AG08395 (cell line): ENCODE results near the gene PHB1.
"Not testable (repeated sequence)": the region's sequence is repeated elsewhere in the genome, so short reads cannot be mapped to it uniquely, and the experiment has no call there.

Experiments
- DNase-seq: peaks from one replicate; pipeline ENCODE4 v3.0.0; 2012; ENCODE audit warnings: mixed read lengths, low spot score

The PHB1 gene

GRCh38 chr17:49381033-49381432, 33.6 kb downstream of the PHB1 start:
- DNase-seq = no peak

- no peak for DNase-seq
Observed at GRCh38 chr17:49379926-49380325, 34.8 kb downstream of the PHB1 start.

DNA sequence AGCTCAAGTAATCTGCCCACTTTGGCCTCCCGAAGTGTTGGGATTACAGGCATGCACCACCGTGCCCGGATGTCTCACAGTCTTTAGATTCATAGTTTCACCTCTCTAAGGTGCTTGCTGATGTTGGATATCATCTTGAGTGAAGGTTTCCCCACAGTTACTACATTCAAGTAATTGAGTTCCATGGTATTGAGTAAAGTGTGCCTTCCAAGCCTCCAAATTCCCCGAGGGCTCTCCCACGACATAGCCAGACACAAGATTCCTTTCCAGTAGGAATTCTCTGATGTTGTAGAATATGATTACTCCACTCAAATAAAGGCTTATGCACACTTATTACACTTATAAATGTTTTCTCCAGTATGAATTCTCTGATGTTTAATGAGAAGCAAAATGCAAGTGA, 36.4 kb downstream of the PHB1 start:
- DNase-seq = no peak

- no peak for DNase-seq
Observed at GRCh38 chr17:49375544-49375943, 39.1 kb downstream of the PHB1 start.

- no peak for DNase-seq
Observed at GRCh38 chr17:49373115-49373514, 41.6 kb downstream of the PHB1 start.

GRCh38 chr17:49372425-49372824, 42.3 kb downstream of the PHB1 start:
- DNase-seq = no peak

DNA sequence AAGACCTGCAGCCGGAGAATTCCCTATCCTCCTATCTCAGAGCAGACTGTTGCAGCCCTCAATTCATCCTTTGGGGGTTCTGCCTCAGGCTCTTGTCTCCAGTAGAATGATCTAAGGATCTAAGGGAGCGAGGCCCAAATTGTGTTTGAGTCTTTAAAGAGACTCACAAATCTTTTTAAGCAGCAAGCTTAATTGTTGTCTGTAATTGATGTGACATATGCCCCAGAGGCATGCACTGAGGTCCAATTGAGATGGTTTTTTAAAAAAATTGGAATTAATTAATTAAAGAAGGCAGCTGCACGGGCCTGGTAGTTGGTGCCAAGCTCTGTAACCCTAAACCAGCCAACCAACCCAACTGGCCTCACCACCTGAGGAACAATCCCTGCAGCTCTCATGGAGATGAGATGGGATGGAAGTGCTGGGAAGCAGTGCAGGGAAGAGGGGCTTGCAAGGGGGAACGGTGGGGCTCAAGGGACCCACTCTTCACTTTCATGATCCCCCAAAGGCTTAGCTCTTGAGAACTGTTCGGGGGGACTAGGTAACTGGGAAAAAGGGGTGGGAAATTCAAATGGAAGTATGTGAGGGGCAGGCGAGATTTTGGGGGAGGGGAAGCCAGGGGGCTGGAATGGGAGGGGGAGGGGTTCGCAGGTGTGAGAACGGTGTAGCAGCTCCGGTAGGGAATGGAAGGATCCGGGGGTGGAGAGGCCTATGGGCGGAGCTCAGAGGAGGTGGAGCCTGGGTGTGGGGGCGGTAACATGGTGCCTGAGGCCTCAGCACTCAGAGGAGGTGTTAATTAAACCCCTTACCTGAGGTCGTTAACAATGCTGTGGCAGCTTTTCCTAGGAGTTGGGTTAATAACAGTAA, 43.5 kb downstream of the PHB1 start:
- DNase-seq = no peak

DNA sequence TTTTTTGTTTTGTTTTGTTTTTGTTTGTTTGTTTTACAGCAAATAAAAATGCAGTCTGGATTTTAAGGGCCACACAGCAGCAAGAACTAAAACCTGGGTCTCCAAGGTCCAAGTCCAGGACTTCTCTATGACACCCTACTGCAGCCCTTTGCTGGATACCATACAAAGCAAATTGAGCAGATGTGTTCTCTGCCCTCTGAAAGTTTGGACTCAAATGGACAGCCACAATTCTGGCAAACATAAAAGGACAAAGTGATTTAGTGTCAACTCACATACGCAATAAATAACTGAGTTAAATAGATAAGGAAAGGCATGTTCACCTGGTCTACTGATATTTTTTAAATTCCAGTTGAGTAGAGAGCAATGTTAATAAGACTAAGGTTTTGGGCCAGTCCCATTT, 44.9 kb downstream of the PHB1 start:
- no peak for DNase-seq

DNA sequence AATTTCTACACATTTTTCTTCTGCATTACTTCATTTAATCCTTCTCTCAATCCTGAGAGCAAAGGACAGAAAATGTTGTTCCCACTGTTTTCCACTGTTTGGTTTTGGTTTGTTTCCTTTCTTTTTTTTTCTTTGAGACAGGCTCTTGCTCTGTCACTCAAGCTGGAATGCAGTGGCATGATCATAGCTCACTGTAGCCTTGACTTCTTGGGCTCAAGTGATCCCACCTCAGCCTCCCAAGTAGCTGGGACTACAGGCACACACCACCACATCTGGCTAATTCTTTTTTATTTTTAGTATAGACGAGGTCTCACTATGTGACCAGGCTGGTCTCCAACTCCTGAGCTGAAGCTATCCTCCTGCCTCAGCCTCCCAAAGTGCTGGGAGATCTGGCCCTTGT, 45.6 kb downstream of the PHB1 start:
- DNase-seq = no peak

- peak; percentile 31 for DNase-seq
Observed at GRCh38 chr17:49365667-49366066, 49.0 kb downstream of the PHB1 start.

GRCh38 chr17:49365126-49365525, 49.6 kb downstream of the PHB1 start:
- not testable (repeated sequence) for DNase-seq

- no peak for DNase-seq
Observed at GRCh38 chr17:49364119-49364518, 50.6 kb downstream of the PHB1 start.

DNA sequence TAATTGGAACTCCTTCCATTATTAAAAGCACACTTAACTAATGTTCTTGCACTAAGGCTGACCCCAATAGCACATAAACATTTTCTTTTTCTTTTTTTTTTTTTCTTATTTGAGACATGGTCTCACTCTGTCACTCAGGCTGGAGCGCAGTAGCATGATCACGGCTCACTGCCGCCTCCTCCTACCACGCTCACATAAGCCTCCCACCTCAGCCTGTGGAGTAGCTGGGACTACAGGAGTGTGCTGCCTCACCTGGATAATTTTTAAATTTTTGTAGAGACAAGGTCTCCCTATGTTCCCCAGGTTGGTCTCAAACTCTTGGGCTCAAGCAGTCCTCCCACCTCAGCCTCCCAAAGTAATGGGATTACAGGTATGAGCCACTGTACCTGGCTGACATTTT, 51.4 kb downstream of the PHB1 start:
- DNase-seq = no peak

DNA sequence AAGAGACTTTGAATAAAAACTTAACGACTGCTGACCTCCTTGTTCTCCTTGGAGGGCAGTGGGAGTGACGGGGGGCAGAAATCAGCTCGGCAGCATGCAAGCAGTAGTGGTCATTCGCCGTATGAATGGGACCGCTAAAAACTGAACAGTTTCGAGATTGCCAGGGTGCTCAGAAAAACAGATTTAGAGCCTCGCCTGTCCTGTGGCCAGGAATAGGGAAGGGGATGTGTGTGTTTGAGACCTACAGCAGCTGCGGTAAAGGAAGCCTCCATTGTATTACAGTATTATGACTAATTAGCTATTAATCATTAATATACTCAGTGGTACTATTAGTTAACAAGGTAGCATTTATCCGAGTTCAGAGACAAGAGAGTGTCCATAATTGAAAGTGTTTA, 52.0 kb downstream of the PHB1 start:
- DNase-seq = no peak

DNA sequence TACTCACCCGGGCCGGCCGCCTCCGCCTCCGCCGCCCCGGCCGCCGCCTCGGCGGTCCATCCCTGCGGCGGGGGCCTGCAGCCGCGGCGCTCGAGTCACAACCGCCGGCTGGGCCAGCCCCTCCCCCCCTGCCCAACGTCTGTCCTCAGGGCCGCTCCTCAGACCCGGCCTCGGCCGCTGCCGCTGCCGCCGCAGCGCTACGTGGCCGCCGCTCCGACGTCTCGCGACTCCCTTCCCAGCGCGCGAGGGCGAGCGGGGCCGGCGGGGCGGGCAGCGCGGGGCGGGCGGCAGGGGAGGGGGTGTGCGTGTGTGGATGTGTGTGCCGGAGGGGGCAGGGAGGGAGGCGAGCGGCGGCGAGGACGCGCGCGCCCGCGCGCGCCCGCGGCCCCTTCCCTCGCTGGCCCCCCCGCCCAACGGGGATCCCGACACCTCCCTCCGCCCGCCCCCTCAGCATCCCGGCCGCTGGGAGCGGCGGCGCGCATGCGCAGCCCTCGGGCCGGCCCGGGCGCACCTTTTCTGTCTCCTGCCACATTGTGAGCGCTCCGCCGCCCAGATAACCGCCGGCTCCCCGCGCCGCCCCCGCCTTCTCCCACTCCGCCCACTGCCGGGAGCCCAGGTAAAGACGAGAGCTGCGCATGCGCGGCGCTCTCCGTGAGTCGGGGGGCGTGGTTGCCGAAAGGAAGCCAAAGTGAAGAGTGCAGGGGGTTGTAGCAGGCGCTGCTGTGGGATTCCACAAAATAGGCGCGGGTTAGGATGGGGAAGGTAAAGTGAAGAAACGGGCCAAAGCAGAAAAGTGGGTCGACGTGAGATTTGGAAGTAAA, 52.6 kb downstream of the PHB1 start, which contains the start of gene ZNF652:
Gene ZNF652 (minus strand): TSS at position 349 of the 821 bp plus-strand sequence. CDS start 44,525 bp downstream, outside the sequence.
- peak; percentile 99 for DNase-seq

DNA sequence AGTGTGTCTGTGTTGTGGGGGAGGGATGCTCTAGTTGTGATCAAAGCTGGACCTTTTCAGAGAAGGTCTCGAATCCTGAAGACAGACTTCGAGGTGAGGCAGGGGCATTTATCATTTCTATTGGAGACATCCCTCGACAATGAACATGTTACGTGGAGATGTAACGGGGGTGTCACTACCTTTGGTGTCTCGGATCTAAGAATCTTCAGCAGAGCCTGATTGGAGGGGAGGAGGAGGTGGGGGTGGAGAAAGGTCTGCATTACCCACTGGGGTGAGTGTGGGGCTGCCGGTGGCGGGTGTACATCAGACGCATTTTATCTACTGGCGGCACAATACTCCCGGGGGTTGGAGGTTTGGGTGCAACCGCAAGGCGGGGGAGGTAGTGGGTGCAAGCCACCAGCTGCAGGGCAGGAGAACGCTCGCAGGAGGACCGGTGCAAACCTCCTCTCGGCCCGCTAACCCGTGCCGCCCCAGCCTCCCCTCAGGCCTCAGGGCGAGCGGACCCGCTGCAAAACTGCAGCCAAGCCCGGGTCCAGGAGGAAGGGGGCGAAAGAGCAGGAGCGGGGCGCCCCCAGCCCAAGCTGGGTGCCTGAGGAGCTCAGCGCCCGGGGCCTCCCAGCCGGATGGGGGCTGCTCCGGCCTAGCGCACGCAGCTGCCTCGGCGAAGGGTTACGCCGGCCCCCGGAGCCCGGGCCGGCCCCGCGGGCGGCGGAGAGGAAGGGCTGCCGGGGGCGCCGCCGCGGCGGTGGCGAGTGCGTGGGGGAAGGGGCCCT, 53.4 kb downstream of the PHB1 start:
- DNase-seq = no peak

DNA sequence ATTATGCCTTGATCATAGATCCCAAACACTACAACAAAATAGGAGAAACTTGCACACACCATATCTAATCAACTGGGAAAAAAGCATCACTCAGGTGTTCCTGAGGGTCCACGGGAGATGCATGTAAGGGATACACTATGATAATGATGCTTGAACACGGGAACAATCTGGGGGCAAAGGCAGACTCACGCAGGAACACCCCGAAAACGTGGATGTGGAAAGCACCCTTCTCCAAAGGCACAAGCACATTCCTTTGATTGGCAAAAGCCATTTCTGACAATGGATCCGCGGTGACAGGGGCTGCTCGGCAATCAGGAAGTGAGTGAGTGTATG, 53.9 kb downstream of the PHB1 start:
- peak; percentile 31 for DNase-seq

DNA sequence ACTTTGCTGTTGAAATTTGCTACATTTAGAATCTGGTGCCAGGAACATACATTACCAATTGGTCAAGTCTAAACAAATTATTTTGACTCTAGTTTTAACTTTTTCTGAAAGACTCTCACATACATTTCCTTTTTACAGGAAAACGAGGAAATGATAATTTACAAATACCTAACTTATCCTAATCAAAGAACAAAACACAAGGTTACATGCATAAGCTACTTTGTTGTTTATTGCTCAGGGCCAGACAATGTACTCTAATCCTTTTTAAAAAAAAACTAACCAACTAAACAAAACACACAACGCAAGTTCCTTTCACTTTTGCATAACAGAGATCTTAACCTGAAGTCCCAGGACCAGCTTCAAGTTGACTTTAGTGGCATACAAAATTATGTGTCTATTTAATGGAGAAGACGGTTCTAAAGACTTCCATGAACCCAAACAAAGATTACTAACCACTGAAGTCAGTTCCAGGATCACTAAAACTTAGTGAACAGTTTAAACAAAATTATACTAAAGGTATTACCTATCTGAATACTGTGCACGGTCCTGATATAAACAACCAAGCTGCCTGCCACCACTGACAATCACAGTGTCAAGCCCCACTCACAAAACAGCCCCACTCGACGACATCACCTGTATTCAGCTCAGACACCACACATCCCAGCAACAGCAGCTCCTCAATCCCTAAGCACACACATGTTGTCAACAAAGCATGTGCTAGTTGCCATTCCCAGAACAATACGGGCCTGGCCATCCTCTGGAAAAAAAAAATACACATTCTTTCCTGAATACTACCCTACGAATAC, 54.5 kb downstream of the PHB1 start:
- DNase-seq = no peak

DNA sequence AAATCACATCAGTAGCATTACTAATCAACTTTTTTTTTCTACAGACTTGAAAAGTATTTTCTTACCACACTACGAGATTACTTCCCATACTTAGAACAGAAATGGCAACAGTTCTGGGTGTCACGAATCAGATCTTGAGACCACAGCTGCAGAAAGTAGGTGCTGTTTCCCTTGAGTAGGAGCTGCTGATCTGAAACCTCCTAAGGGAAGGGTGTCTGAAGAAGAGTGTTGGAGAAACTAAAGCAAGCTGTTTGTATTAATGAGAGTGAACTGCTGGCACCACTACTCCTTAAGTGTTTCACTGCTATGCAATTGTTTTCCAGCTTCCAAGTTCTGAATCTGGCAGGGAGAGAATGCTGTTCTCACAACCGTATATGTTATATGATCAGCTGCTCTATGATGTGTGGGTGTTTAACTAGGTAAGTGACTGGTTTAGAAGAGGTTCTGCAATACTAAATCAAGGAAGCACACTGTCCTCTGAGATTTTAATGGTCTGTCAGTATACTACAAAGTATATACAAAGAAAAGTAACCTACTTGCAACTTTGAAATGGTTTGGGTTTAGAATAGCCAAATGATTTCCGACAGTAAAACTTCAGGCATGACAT, 55.9 kb downstream of the PHB1 start:
- no peak for DNase-seq

GRCh38 chr17:49357516-49357915, 57.2 kb downstream of the PHB1 start:
- DNase-seq = no peak

DNA sequence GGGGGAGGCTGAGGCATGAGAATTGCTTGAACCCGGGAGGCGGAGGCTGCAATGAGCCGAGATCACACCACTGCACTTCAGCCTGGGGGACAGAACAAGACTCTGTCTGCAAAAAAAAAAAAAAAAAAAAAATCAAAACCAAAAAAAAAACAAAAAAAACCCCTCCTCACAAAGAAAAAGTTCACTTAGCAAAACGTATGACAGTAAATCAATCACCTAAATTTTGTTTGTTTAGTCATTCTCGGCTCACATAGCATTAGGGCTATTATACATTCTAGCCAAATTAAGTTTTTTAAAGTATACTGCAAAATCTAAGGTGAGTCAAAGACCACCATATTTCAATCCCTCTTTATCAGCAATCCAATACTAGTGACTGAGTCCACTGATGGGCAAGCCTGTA, 58.4 kb downstream of the PHB1 start:
- DNase-seq = no peak
